OCI-LY7 (cell line): ENCODE measurements around the gene F2RL2. TPM values are rescaled to one million over a fixed set of nuclear protein-coding genes. Genes with fewer than 3 reads are reported as not detected.

ENCODE experiments used
- BruUV-seq: library from RNA; stranded (reverse); fragments of 400-500 nt; replicated peaks from 2 replicates; lab custom pipeline; 2021; lab: Mats Ljungman, UMichigan
- CTCF ChIA-PET: fragments of 300-600 bp; sonication (Branson Sonifier 250); formaldehyde crosslinking; loops from one replicate; lab custom pipeline; 2022; ENCODE audit warnings: antibody characterized with exemption; ENCODE audit not compliant: unreplicated experiment; lab: Charles Lee
- POLR2A ChIA-PET: fragments of 300-600 bp; sonication (Branson Sonifier 250); formaldehyde crosslinking; loops from one replicate; lab custom pipeline; 2022; ENCODE audit warnings: antibody characterized with exemption; lab: Charles Lee
- DNase-seq: peaks from one replicate; pipeline ENCODE4 v3.0.0-alpha.2; 2015; ENCODE audit warnings: low spot score
- H2AFZ ChIP-seq: fragments of 200-600 bp; sonication (generic), shearing (Covaris generic); 2 replicates; pipeline ENCODE4 v1.6.1; 2014; ENCODE audit warnings: mild to moderate bottlenecking, antibody characterized with exemption, low read length, moderate library complexity
- H3K27ac ChIP-seq: fragments of 200-600 bp; sonication (generic); 2 replicates; pipeline ENCODE4 v1.5.1; 2014; ENCODE audit warnings: mixed run types, low read depth, mild to moderate bottlenecking, moderate library complexity, low read length, inconsistent platforms; ENCODE audit not compliant: poor library complexity, severe bottlenecking
- H3K36me3 ChIP-seq: fragments of 200-600 bp; sonication (generic); 2 replicates; pipeline ENCODE4 v1.6.1; 2014; ENCODE audit warnings: mild to moderate bottlenecking, antibody characterized with exemption, low read length, moderate library complexity, mixed read lengths; ENCODE audit not compliant: insufficient read depth
- H3K4me1 ChIP-seq: fragments of 200-600 bp; sonication (generic); 2 replicates; pipeline ENCODE4 v1.5.1; 2014; ENCODE audit warnings: mild to moderate bottlenecking, low read length; ENCODE audit not compliant: insufficient read depth, poor library complexity, severe bottlenecking
- H3K4me2 ChIP-seq: fragments of 200-600 bp; sonication (generic); 2 replicates; pipeline ENCODE4 v1.6.1; 2014; ENCODE audit warnings: mild to moderate bottlenecking, low read length
- H3K4me3 ChIP-seq: fragments of 200-600 bp; sonication (generic); 2 replicates; pipeline ENCODE4 v1.5.1; 2014; ENCODE audit warnings: mild to moderate bottlenecking, low read depth, low read length; ENCODE audit not compliant: poor library complexity, severe bottlenecking
- H3K79me2 ChIP-seq: fragments of 200-600 bp; sonication (generic); 2 replicates; pipeline ENCODE4 v1.6.1; 2016; ENCODE audit warnings: low read depth, mild to moderate bottlenecking, low read length, moderate library complexity, mixed read lengths; ENCODE audit not compliant: insufficient read depth
- H3K9me2 ChIP-seq: fragments of 200-600 bp; sonication (generic); 2 replicates; pipeline ENCODE4 v1.6.1; 2016; ENCODE audit warnings: mild to moderate bottlenecking, low read length, mixed read lengths; ENCODE audit not compliant: insufficient read depth
- H3K9me3 ChIP-seq: fragments of 200-600 bp; sonication (generic); 2 replicates; pipeline ENCODE4 v1.6.1; 2014; ENCODE audit warnings: mild to moderate bottlenecking, mixed run types, low read length, mixed read lengths
- H4K20me1 ChIP-seq: fragments of 200-600 bp; sonication (generic); 2 replicates; pipeline ENCODE4 v1.6.1; 2014; ENCODE audit warnings: mild to moderate bottlenecking, antibody characterized with exemption, low read length, moderate library complexity, mixed read lengths; ENCODE audit not compliant: insufficient read depth
- EZH2phosphoT487 ChIP-seq: fragments of 200-600 bp; sonication (generic); IDR thresholded peaks from 2 replicates; pipeline ENCODE4 v1.6.1; 2018; ENCODE audit warnings: low read depth, borderline replicate concordance, mild to moderate bottlenecking, mixed run types, antibody characterized with exemption, low read length, moderate library complexity, mixed read lengths
- intact Hi-C: fragments of 100-400 bp; cut with micrococcal nuclease; formaldehyde crosslinking; loops from one replicate; pipeline ENCODE4 v1.10.0; 2022; ENCODE audit not compliant: unreplicated experiment
- total RNA-seq, 2 experiments: library from RNA; depleted of rRNA in 1 of 2; stranded (reverse); fragments of >200 nt in 1 of 2; shearing (Covaris generic) in 1 of 2; gene quantifications; 2 replicates each; pipeline ENCODE4 v1.2.3, GENCODE V29; 2014 to 2022
- TF ChIP-seq, protein P1 (sequence below): fragments of 200-600 bp; sonication (generic); conservative IDR thresholded peaks from 2 replicates; pipeline ENCODE4 v1.5.1; 2014; ENCODE audit warnings: mild to moderate bottlenecking, antibody characterized with exemption, low read length, moderate library complexity, mixed read lengths

Gene F2RL2
- total RNA-seq, 2 experiments from 2014 or later, result not detected

DNA sequence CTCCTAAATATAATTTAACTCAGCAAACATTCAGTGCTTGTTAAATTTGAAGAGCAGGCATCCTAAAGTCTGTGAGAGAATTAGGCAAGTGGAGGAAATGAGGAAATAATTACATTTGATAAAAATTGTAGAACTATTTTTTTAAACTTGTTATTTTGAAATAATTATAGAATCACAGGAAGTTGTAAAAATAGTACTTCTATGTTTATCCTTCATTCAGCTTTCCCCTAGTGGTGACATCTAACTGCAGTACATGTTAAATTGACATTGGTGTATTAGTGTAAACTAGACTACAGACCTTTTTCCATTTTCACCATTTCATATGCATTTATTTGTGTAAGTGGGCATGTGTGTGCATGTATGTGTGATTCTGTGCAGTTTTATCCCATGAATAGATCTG is 51.6 kb downstream of the F2RL2 start:
- Histone ChIP-seq H4K20me1 (no peaks in the 10 kb centered on the region), H3K9me3 (no peaks in the 10 kb centered on the region), H3K36me3 (peaks cover 19% of the 10 kb centered on the region), H3K9me2 (no peaks in the 10 kb centered on the region), H3K27ac (no peak overlapping the region), H2AFZ (no peak overlapping the region), H3K4me2 (no peak overlapping the region), H3K4me1 (peaks cover 9% of the 10 kb centered on the region), H3K4me3 (no peak overlapping the region), H3K79me2 (no peaks in the 10 kb centered on the region)
- no TSS peak for BruUV-seq
- ChIA-PET CTCF (no interaction called here), POLR2A (interaction anchor here (0.6 to 1.1 kb wide), 5 partner anchors 10 to 913 kb away, joined by 3 to 4 read pairs (median 3); no protein-coding TSS in a partner anchor)
- peak; percentile 22 for DNase-seq
- no peak for TF ChIP-seq EZH2phosphoT487
- TF ChIP-seq, protein P1, sequence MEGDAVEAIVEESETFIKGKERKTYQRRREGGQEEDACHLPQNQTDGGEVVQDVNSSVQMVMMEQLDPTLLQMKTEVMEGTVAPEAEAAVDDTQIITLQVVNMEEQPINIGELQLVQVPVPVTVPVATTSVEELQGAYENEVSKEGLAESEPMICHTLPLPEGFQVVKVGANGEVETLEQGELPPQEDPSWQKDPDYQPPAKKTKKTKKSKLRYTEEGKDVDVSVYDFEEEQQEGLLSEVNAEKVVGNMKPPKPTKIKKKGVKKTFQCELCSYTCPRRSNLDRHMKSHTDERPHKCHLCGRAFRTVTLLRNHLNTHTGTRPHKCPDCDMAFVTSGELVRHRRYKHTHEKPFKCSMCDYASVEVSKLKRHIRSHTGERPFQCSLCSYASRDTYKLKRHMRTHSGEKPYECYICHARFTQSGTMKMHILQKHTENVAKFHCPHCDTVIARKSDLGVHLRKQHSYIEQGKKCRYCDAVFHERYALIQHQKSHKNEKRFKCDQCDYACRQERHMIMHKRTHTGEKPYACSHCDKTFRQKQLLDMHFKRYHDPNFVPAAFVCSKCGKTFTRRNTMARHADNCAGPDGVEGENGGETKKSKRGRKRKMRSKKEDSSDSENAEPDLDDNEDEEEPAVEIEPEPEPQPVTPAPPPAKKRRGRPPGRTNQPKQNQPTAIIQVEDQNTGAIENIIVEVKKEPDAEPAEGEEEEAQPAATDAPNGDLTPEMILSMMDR, result peak; percentile 50; the same call in 1 of the 2 replicates
- intact Hi-C loops, result no loop called here

DNA sequence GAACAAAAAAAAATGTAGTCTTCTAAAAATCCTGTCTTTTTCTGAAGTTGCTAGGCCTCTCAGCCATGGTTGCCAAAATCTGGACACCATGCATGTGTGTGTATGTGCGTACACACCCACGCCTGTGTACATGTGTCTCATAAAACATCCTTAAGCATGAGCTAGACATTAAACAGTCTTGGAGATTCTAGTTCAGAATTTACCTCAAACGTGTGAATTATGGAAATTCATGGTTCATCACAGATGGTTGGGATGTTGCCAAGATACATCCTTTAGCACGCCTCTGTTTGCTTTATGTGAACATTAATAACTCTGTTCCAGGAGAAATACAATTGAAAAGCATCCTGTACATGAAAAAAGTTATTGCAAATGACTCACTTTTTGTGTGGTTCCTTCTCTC is 53.0 kb downstream of the F2RL2 start:
- BruUV-seq, result no TSS peak
- no peaks in the 10 kb centered on the region for H3K9me3 ChIP-seq
- POLR2A ChIA-PET, result no interaction called here
- no peak overlapping the region for H3K4me3 ChIP-seq
- no peak for TF ChIP-seq EZH2phosphoT487
- TF ChIP-seq, protein P1, result no peak
- H3K27ac ChIP-seq, result no peak overlapping the region
- no peaks in the 10 kb centered on the region for H4K20me1 ChIP-seq
- no peak for DNase-seq
- peaks cover 9% of the 10 kb centered on the region for H3K4me1 ChIP-seq
- no peak overlapping the region for H3K4me2 ChIP-seq
- intact Hi-C loops, result no loop called here
- CTCF ChIA-PET, result no interaction called here
- H3K79me2 ChIP-seq, result no peaks in the 10 kb centered on the region
- H3K36me3 ChIP-seq, result peaks cover 19% of the 10 kb centered on the region
- H3K9me2 ChIP-seq, result no peaks in the 10 kb centered on the region
- no peak overlapping the region for H2AFZ ChIP-seq

Other genes starting within 250 kb of the F2RL2 start
- gene IQGAP2, start 220.1 kb downstream of the F2RL2 start, total RNA-seq (2014; rRNA removed; shearing (Covaris generic)), result 30.0 and 49.9 TPM in 2 replicates
- 48.7 and 50.2 TPM in 2 replicates for gene IQGAP2, start 220.1 kb downstream of the F2RL2 start, total RNA-seq (2022)
- gene F2R, start 92.7 kb upstream of the F2RL2 start, total RNA-seq (2014; rRNA removed; shearing (Covaris generic)), result not detected in 2 replicates
- 0.08 and 0.09 TPM in 2 replicates for gene F2R, start 92.7 kb upstream of the F2RL2 start, total RNA-seq (2022)
- not detected in 2 replicates for gene F2RL1, start 195.6 kb upstream of the F2RL2 start, total RNA-seq (2014; rRNA removed; shearing (Covaris generic))
- gene F2RL1, start 195.6 kb upstream of the F2RL2 start, total RNA-seq (2022), result not detected in 2 replicates
- 42.2 and 51.1 TPM in 2 replicates for gene S100Z, start 226.6 kb upstream of the F2RL2 start, total RNA-seq (2014; rRNA removed; shearing (Covaris generic))
- gene S100Z, start 226.6 kb upstream of the F2RL2 start, total RNA-seq (2022), result 66.6 and 76.6 TPM in 2 replicates